MCF 10A (cell line): ENCODE results near the gene BRICD5. TPM values are rescaled to one million over a fixed set of nuclear protein-coding genes. Genes with fewer than 3 reads are reported as not detected.

Experiments used
- BruUV-seq: library from RNA; stranded (reverse); fragments of 400-500 nt; replicated peaks from 2 replicates; lab custom pipeline; 2021; lab: Mats Ljungman, UMichigan
- CTCF ChIA-PET: fragments of 300-600 bp; sonication (Branson Sonifier 250); formaldehyde crosslinking; extraction: SDS; loops from one replicate; lab custom pipeline; 2021; ENCODE audit warnings: antibody characterized with exemption, inconsistent platforms; lab: Yijun Ruan, JAX
- POLR2A ChIA-PET: fragments of 300-600, 350-650 bp; sonication (Branson Sonifier 250); formaldehyde crosslinking; extraction: SDS; loops from one replicate; lab custom pipeline; 2020; ENCODE audit warnings: antibody characterized with exemption, inconsistent platforms; lab: Yijun Ruan, JAX
- DNase-seq: peaks from one replicate; pipeline ENCODE4 v3.0.0-alpha.2; 2018; ENCODE audit not compliant: unreplicated experiment
- H3K27ac Mint-ChIP-seq: one replicate; pipeline ENCODE4 v1.8.0; 2022; ENCODE audit warnings: mild to moderate bottlenecking, low read depth, mixed read lengths; ENCODE audit not compliant: unreplicated experiment
- H3K27me3 Mint-ChIP-seq: one replicate; pipeline ENCODE4 v1.8.0; 2022; ENCODE audit warnings: mixed read lengths; ENCODE audit not compliant: insufficient read depth, unreplicated experiment
- H3K36me3 Mint-ChIP-seq: one replicate; pipeline ENCODE4 v1.8.0; 2022; ENCODE audit warnings: mild to moderate bottlenecking, moderate library complexity, mixed read lengths; ENCODE audit not compliant: insufficient read depth, unreplicated experiment
- H3K4me1 Mint-ChIP-seq: one replicate; pipeline ENCODE4 v1.8.0; 2022; ENCODE audit warnings: mixed read lengths; ENCODE audit not compliant: insufficient read depth, unreplicated experiment
- H3K4me3 Mint-ChIP-seq: one replicate; pipeline ENCODE4 v1.8.0; 2022; ENCODE audit warnings: mild to moderate bottlenecking, moderate library complexity, mixed read lengths; ENCODE audit not compliant: unreplicated experiment
- H3K9me3 Mint-ChIP-seq: one replicate; pipeline ENCODE4 v1.8.0; 2022; ENCODE audit warnings: mixed read lengths; ENCODE audit not compliant: unreplicated experiment
- CTCF ChIP-seq: fragments of 200-600 bp; IDR thresholded peaks from one replicate; pipeline ENCODE4 v1.8.0; 2022; ENCODE audit warnings: antibody characterized with exemption, mild to moderate bottlenecking; ENCODE audit not compliant: unreplicated experiment
- intact Hi-C: fragments of 100-400 bp; cut with micrococcal nuclease; formaldehyde crosslinking; loops from 2 replicates; pipeline ENCODE4 v1.14.1; 2022
- total RNA-seq: library from RNA; stranded (reverse); gene quantifications from 2 replicates; pipeline ENCODE4 v1.2.3, GENCODE V29; 2022

Gene BRICD5
- total RNA-seq, 1 experiment from 2014 or later: 4.6 TPM

DNA sequence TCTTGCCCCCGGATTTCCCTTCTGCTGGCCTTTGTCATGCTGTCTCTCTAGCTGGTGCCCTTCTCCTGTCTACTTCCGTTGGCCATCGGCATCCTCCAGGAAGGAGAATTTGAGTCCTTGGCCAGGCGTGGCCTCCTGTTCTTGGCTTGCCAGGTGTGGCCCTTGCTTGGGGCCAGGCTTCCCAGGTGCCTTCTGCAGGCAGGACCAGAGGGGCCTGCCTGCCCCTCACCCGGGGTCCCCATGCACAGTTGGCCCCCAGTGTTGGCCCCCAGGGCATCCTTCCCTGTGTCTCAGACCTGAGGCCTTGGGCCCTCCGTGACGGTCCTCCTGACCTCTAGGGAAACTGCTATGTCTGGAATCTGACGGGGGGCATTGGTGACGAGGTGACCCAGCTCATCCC, 2.8 kb downstream of the BRICD5 start:
- Mint-ChIP-seq H3K27me3 (no peaks in the 10 kb centered on the region), H3K36me3 (peaks cover 42% of the 10 kb centered on the region), H3K9me3 (no peaks in the 10 kb centered on the region), H3K27ac (peak overlapping the region; percentile 71), H3K4me1 (peaks cover 26% of the 10 kb centered on the region), H3K4me3 (peak overlapping the region; percentile 68)
- CTCF ChIA-PET: interaction anchor here (0.7 kb wide), 1 partner anchor 83 kb away, joined by 3 read pairs; no protein-coding TSS in a partner anchor
- BruUV-seq: no TSS peak
- POLR2A ChIA-PET: interaction anchor here (1.0 kb wide), 1 partner anchor 53 kb away, joined by 3 read pairs; no protein-coding TSS in a partner anchor
- no peak for DNase-seq
- TF ChIP-seq CTCF: no peak
- intact Hi-C loops: no loop called here

GRCh38 chr16:2206780-2207433, 3.8 kb downstream of the BRICD5 start:
- no peak for DNase-seq
- Mint-ChIP-seq H3K9me3 (no peaks in the 10 kb centered on the region), H3K27ac (peak overlapping the region; percentile 71), H3K27me3 (no peaks in the 10 kb centered on the region), H3K4me3 (peak overlapping the region; percentile 68), H3K4me1 (peaks cover 18% of the 10 kb centered on the region), H3K36me3 (peaks cover 33% of the 10 kb centered on the region)
- ChIA-PET POLR2A (interaction anchor here (2.1 to 4.0 kb wide), 4 partner anchors 7 to 52 kb away, joined by 6 to 27 read pairs (median 22); partner anchors contain the start of genes PGP and TRAF7), CTCF (interaction anchor here (0.5 to 1.3 kb wide), 4 partner anchors 45 to 309 kb away, joined by 3 to 4 read pairs (median 3); no protein-coding TSS in a partner anchor)
- no peak for TF ChIP-seq CTCF
- intact Hi-C loops: no loop called here
- BruUV-seq: no TSS peak

GRCh38 chr16:2206420-2206779, 4.3 kb downstream of the BRICD5 start:
- Mint-ChIP-seq H3K36me3 (peaks cover 33% of the 10 kb centered on the region), H3K27me3 (no peaks in the 10 kb centered on the region), H3K27ac (peak overlapping the region; percentile 63), H3K4me3 (peak overlapping the region; percentile 68), H3K4me1 (peaks cover 15% of the 10 kb centered on the region), H3K9me3 (no peaks in the 10 kb centered on the region)
- TF ChIP-seq CTCF: no peak
- no TSS peak for BruUV-seq
- no peak for DNase-seq
- ChIA-PET POLR2A (interaction anchor here (1.1 to 4.0 kb wide), 8 partner anchors 8 to 51 kb away, joined by 3 to 27 read pairs (median 8); partner anchors contain the start of genes ECI1, PGP and TRAF7), CTCF (interaction anchor here (0.5 to 1.3 kb wide), 4 partner anchors 46 to 309 kb away, joined by 3 to 4 read pairs (median 3); no protein-coding TSS in a partner anchor)
- intact Hi-C loops: no loop called here

- intact Hi-C loops: no loop called here
- POLR2A ChIA-PET: interaction anchor here (0.7 to 4.0 kb wide), 12 partner anchors 8 to 272 kb away, joined by 3 to 27 read pairs (median 5); partner anchors contain the start of genes E4F1, ECI1, PGP and TRAF7
- H3K27ac Mint-ChIP-seq: peak overlapping the region; percentile 63
Measured at GRCh38 chr16:2205967-2206313, 4.7 kb downstream of the BRICD5 start.

More at GRCh38 chr16:2205967-2206313, 4.7 kb downstream of the BRICD5 start:
- Mint-ChIP-seq H3K4me3 (peak overlapping the region; percentile 68), H3K27me3 (no peaks in the 10 kb centered on the region), H3K36me3 (peaks cover 33% of the 10 kb centered on the region), H3K9me3 (no peaks in the 10 kb centered on the region), H3K4me1 (peaks cover 15% of the 10 kb centered on the region)
- no peak for DNase-seq
- BruUV-seq: no TSS peak
- no peak for TF ChIP-seq CTCF
- CTCF ChIA-PET: interaction anchor here (0.6 kb wide), 1 partner anchor 24 kb away, joined by 3 read pairs; no protein-coding TSS in a partner anchor
